ENCODE results near the gene CD40. TPM values are rescaled to one million over a fixed set of nuclear protein-coding genes. Genes with fewer than 3 reads are reported as not detected.

Gene CD40
- total RNA-seq, 2 experiments from 2014 or later = 1.3 to 2.2 TPM

GRCh38 chr20:46120136-46120535 lies 2.0 kb downstream of the CD40 start:
- DNase-seq (no peak), ATAC-seq (no peak)
- H3K9me3 Mint-ChIP-seq (ENCODE audit: low read depth) = no peaks in the 10 kb centered on the region
- no peak overlapping the region for H3K27ac Mint-ChIP-seq
- H3K27me3 Mint-ChIP-seq = peaks cover 6% of the 10 kb centered on the region
- no peak overlapping the region for H3K4me3 Mint-ChIP-seq
- H3K36me3 Mint-ChIP-seq = no peaks in the 10 kb centered on the region
- peaks cover 15% of the 10 kb centered on the region for H3K4me1 Mint-ChIP-seq
- CTCF ChIA-PET = interaction anchor here (1.4 to 1.5 kb wide), 3 partner anchors 12 to 105 kb away, joined by 3 to 5 read pairs (median 4); no protein-coding TSS in a partner anchor

- DNase-seq (peak; percentile 19), ATAC-seq (no peak)
- Mint-ChIP-seq H3K27me3 (no peaks in the 10 kb centered on the region), H3K36me3 (no peaks in the 10 kb centered on the region), H3K9me3 (ENCODE audit: low read depth) (no peaks in the 10 kb centered on the region), H3K27ac (no peak overlapping the region), H3K4me3 (no peak overlapping the region), H3K4me1 (peaks cover 15% of the 10 kb centered on the region)
- CTCF ChIA-PET = interaction anchor here (1.4 kb wide), 2 partner anchors 11 to 14 kb away, joined by 3 to 4 read pairs; no protein-coding TSS in a partner anchor
Observed at GRCh38 chr20:46121184-46121930, 3.2 kb downstream of the CD40 start.

- no peak overlapping the region for H3K4me3 Mint-ChIP-seq
- no peak overlapping the region for H3K27ac Mint-ChIP-seq
- H3K9me3 Mint-ChIP-seq (ENCODE audit: low read depth) = no peaks in the 10 kb centered on the region
- peaks cover 15% of the 10 kb centered on the region for H3K4me1 Mint-ChIP-seq
- no peaks in the 10 kb centered on the region for H3K36me3 Mint-ChIP-seq
- ATAC-seq = no peak
- H3K27me3 Mint-ChIP-seq = peaks cover 2% of the 10 kb centered on the region
- DNase-seq = no peak
- CTCF ChIA-PET = no interaction called here
Observed at GRCh38 chr20:46122071-46122470, 4.0 kb downstream of the CD40 start.

- CTCF ChIA-PET = no interaction called here
- Mint-ChIP-seq H3K36me3 (no peaks in the 10 kb centered on the region), H3K27me3 (peaks cover 2% of the 10 kb centered on the region), H3K27ac (no peak overlapping the region), H3K9me3 (ENCODE audit: low read depth) (no peaks in the 10 kb centered on the region), H3K4me1 (peaks cover 11% of the 10 kb centered on the region), H3K4me3 (no peak overlapping the region)
- DNase-seq = no peak
- ATAC-seq = no peak
Observed at GRCh38 chr20:46122516-46123481, 4.7 kb downstream of the CD40 start.

- Mint-ChIP-seq H3K4me1 (peaks cover 6% of the 10 kb centered on the region), H3K27me3 (peaks cover 2% of the 10 kb centered on the region), H3K27ac (no peak overlapping the region), H3K4me3 (no peak overlapping the region), H3K9me3 (ENCODE audit: low read depth) (no peaks in the 10 kb centered on the region), H3K36me3 (no peaks in the 10 kb centered on the region)
- ATAC-seq (no peak), DNase-seq (no peak)
- CTCF ChIA-PET = no interaction called here
Observed at GRCh38 chr20:46123482-46124245, 5.5 kb downstream of the CD40 start.

GRCh38 chr20:46126440-46127056 lies 8.4 kb downstream of the CD40 start:
- DNase-seq (no peak), ATAC-seq (no peak)
- Mint-ChIP-seq H3K36me3 (no peaks in the 10 kb centered on the region), H3K27me3 (peaks cover 29% of the 10 kb centered on the region), H3K9me3 (ENCODE audit: low read depth) (no peaks in the 10 kb centered on the region), H3K27ac (no peak overlapping the region), H3K4me3 (no peak overlapping the region), H3K4me1 (peaks cover 3% of the 10 kb centered on the region)
- CTCF ChIA-PET = no interaction called here

GRCh38 chr20:46127396-46128010 lies 9.4 kb downstream of the CD40 start:
- CTCF ChIA-PET = no interaction called here
- H3K36me3 Mint-ChIP-seq = no peaks in the 10 kb centered on the region

GRCh38 chr20:46128310-46129151 lies 10.4 kb downstream of the CD40 start:
- CTCF ChIA-PET = interaction anchor here (0.7 to 3.1 kb wide), 7 partner anchors 22 to 283 kb away, joined by 3 to 20 read pairs (median 4); no protein-coding TSS in a partner anchor
- H3K9me3 Mint-ChIP-seq (ENCODE audit: low read depth) = no peaks in the 10 kb centered on the region
- ATAC-seq (no peak), DNase-seq (no peak)
- no peaks in the 10 kb centered on the region for H3K36me3 Mint-ChIP-seq
- no peaks in the 10 kb centered on the region for H3K4me1 Mint-ChIP-seq
- H3K4me3 Mint-ChIP-seq = no peak overlapping the region
- H3K27ac Mint-ChIP-seq = no peak overlapping the region
- peaks cover 36% of the 10 kb centered on the region for H3K27me3 Mint-ChIP-seq

More at GRCh38 chr20:46127396-46128010, 9.4 kb downstream of the CD40 start:
- no peak for ATAC-seq
- H3K4me3 Mint-ChIP-seq = no peak overlapping the region
- DNase-seq = no peak
- H3K27me3 Mint-ChIP-seq = peaks cover 35% of the 10 kb centered on the region
- no peak overlapping the region for H3K27ac Mint-ChIP-seq
- H3K9me3 Mint-ChIP-seq (ENCODE audit: low read depth) = no peaks in the 10 kb centered on the region
- H3K4me1 Mint-ChIP-seq = no peaks in the 10 kb centered on the region

- Mint-ChIP-seq H3K36me3 (no peaks in the 10 kb centered on the region), H3K27ac (no peak overlapping the region), H3K4me1 (no peaks in the 10 kb centered on the region), H3K4me3 (no peak overlapping the region), H3K9me3 (ENCODE audit: low read depth) (no peaks in the 10 kb centered on the region), H3K27me3 (peaks cover 42% of the 10 kb centered on the region)
- CTCF ChIA-PET = interaction anchor here (1.8 to 3.1 kb wide), 3 partner anchors 44 to 219 kb away, joined by 7 to 20 read pairs (median 9); no protein-coding TSS in a partner anchor
- DNase-seq = no peak
- ATAC-seq = no peak
Observed at GRCh38 chr20:46129955-46130481, 11.9 kb downstream of the CD40 start.

- ATAC-seq (no peak), DNase-seq (no peak)
- Mint-ChIP-seq H3K27me3 (peaks cover 42% of the 10 kb centered on the region), H3K9me3 (ENCODE audit: low read depth) (no peaks in the 10 kb centered on the region), H3K27ac (no peak overlapping the region), H3K36me3 (no peaks in the 10 kb centered on the region), H3K4me1 (no peaks in the 10 kb centered on the region), H3K4me3 (no peak overlapping the region)
- CTCF ChIA-PET = interaction anchor here (1.8 to 3.1 kb wide), 3 partner anchors 44 to 219 kb away, joined by 7 to 20 read pairs (median 9); no protein-coding TSS in a partner anchor
Observed at GRCh38 chr20:46130534-46130933, 12.4 kb downstream of the CD40 start.

GRCh38 chr20:46131396-46131795 lies 13.3 kb downstream of the CD40 start:
- ATAC-seq (no peak), DNase-seq (no peak)
- Mint-ChIP-seq H3K9me3 (ENCODE audit: low read depth) (no peaks in the 10 kb centered on the region), H3K27ac (no peak overlapping the region), H3K4me1 (no peaks in the 10 kb centered on the region), H3K27me3 (peaks cover 42% of the 10 kb centered on the region), H3K36me3 (no peaks in the 10 kb centered on the region), H3K4me3 (no peak overlapping the region)
- CTCF ChIA-PET = interaction anchor here (1.0 to 1.8 kb wide), 3 partner anchors 10 to 218 kb away, joined by 3 to 7 read pairs (median 3); no protein-coding TSS in a partner anchor

Data from activated CD8-positive, alpha-beta memory T cell treated with anti-CD3 and anti-CD28 coated beads, Interleukin-2, amount 10 ng/mL, durations not matched to agents 7 days and 5 days (primary cell).